ENCODE data around the gene TMEM208. TPM values are rescaled to one million over a fixed set of nuclear protein-coding genes. Genes with fewer than 3 reads are reported as not detected.

Gene TMEM208
- total RNA-seq, 4 donors from 2014 or later, result 23.9 to 40.3 (median 33.3) TPM

DNA sequence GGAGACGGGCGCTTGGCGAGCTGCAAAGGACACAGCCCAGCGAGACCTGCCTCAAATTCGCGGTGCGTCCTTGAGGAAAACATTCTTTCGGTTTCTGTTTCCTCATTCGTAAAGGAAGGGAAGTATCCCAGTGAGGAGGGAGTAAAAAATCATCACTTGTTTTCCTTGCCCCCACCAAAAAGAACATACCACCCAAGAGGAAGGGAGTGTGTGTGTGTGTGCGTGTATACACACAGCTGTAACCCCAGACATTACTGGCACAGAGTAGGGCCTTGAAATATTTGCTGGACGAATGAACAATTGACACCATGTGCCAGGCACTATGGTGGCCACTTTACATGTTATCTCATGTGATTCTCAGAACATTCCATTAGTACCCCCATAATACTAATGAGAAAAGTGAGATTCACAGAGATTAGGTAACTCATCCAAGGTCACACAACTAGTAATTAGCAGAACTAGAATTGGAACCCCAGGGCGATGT, 41.2 kb upstream of the TMEM208 start:
- no peaks in the 10 kb centered on the region for H3K36me3 ChIP-seq
- peaks cover 6 to 45% (median 15%) of the 10 kb centered on the region in 4 donors for H3K4me1 ChIP-seq
- TF ChIP-seq POLR2A (IDR thresholded peaks at IDR 0.05), result no peak
- TF ChIP-seq, protein P1, sequence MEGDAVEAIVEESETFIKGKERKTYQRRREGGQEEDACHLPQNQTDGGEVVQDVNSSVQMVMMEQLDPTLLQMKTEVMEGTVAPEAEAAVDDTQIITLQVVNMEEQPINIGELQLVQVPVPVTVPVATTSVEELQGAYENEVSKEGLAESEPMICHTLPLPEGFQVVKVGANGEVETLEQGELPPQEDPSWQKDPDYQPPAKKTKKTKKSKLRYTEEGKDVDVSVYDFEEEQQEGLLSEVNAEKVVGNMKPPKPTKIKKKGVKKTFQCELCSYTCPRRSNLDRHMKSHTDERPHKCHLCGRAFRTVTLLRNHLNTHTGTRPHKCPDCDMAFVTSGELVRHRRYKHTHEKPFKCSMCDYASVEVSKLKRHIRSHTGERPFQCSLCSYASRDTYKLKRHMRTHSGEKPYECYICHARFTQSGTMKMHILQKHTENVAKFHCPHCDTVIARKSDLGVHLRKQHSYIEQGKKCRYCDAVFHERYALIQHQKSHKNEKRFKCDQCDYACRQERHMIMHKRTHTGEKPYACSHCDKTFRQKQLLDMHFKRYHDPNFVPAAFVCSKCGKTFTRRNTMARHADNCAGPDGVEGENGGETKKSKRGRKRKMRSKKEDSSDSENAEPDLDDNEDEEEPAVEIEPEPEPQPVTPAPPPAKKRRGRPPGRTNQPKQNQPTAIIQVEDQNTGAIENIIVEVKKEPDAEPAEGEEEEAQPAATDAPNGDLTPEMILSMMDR (IDR thresholded peaks at IDR 0.05), result no peak
- no peaks in the 10 kb centered on the region for H3K27me3 ChIP-seq
- H3K9me3 ChIP-seq, result no peaks in the 10 kb centered on the region
- DNase-seq, result no peak
- H3K27ac ChIP-seq, result peak overlapping the region in 1 of 4 donors; percentile 38
- H3K4me3 ChIP-seq, result peak overlapping the region in 2 of 4 donors; percentile 58 to 72

DNA sequence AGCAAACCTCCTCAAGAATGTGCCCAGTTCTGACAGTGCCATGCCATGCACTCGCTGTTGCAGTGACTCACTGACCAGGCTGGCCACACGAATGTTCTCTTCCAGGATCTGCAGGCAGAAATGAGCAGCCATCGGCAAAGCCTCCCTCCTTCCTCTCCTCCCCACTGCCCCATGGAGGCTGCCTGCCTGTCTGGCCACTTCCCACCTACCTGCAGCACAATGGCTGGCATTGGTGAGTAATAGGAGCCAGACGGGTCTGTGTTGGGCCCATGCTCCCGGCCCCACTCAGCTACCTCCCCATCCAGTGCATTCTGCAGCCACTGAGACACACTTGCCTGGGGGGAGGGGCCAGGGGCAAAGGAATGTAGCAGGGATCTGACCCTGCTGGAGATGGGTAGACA, 40.4 kb upstream of the TMEM208 start:
- peaks cover 6 to 45% (median 15%) of the 10 kb centered on the region in 4 donors for H3K4me1 ChIP-seq

DNA sequence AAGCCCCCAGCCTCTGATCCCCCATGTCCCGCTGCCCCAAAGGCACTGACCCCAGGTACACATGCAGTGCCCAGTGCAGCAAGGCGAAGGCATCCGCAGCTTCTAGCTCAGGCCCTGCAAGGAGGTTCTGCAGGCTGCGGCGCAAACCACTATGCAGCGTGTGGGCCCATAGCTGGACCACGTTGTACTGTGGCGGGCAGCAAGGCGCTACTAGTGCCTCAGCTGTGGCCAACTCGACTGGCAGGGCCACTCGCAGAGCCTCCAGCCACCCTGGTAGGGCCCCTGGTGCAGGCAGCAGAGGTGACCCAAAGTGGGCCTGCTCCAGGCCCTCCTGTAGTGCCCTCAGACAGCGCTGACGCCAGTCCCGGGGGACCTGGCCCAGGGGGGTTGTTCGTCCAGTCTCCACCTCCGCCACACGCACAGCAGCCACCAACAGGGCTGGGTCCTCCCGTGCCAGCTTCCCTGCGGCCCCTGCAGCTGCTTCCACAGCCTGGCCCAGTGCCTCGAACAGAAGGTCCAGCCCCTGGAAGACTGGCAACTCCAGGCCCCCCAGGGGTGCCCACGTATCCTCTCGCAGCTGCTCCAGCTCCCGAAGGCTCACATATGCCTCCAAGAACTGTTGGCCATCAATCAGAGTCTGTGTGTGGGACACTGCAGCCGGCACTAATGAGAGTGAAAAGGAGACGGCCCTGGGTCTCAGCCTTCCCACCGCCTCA, 39.6 kb upstream of the TMEM208 start:
- no peak for DNase-seq
- H3K27ac ChIP-seq, result no peak overlapping the region
- TF ChIP-seq POLR2A (IDR thresholded peaks at IDR 0.05), result no peak
- TF ChIP-seq, protein P1 (IDR thresholded peaks at IDR 0.05), result no peak
- H3K27me3 ChIP-seq, result no peaks in the 10 kb centered on the region
- no peaks in the 10 kb centered on the region for H3K9me3 ChIP-seq
- peaks cover 6 to 40% (median 15%) of the 10 kb centered on the region in 4 donors for H3K4me1 ChIP-seq
- no peaks in the 10 kb centered on the region for H3K36me3 ChIP-seq
- no peak overlapping the region for H3K4me3 ChIP-seq

More for the DNA sequence above, 40.4 kb upstream of the TMEM208 start:
- H3K9me3 ChIP-seq, result no peaks in the 10 kb centered on the region
- H3K36me3 ChIP-seq, result no peaks in the 10 kb centered on the region
- TF ChIP-seq, protein P1 (IDR thresholded peaks at IDR 0.05), result no peak
- no peak for TF ChIP-seq POLR2A (IDR thresholded peaks at IDR 0.05)
- no peak overlapping the region for H3K27ac ChIP-seq
- H3K27me3 ChIP-seq, result no peaks in the 10 kb centered on the region
- DNase-seq, result no peak
- H3K4me3 ChIP-seq, result no peak overlapping the region

DNA sequence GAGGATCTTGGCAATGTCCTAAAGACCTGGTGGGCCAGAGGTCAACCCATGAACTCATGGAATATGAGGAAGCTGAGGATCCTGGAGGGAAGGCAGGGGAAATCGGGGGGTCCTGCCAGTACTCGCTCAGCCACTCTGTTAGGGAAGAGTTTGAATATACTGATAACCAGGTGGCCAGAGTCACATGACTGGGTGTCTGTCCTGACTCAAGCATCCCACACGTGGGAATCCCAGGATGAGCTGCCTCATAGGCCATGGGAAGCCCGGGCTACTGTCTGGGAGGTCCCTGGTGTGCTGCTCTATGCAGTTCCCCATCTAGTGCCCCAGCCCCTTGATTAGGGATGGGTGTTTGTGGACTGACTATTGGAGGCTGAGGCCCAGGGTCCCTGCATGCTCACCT, 38.6 kb upstream of the TMEM208 start:
- no peaks in the 10 kb centered on the region for H3K36me3 ChIP-seq
- no peak overlapping the region for H3K27ac ChIP-seq
- H3K27me3 ChIP-seq, result no peaks in the 10 kb centered on the region
- no peaks in the 10 kb centered on the region for H3K9me3 ChIP-seq
- no peak overlapping the region for H3K4me3 ChIP-seq
- H3K4me1 ChIP-seq, result peaks cover 3 to 39% (median 23%) of the 10 kb centered on the region in 4 donors
- TF ChIP-seq, protein P1 (IDR thresholded peaks at IDR 0.05), result no peak
- no peak for DNase-seq

DNA sequence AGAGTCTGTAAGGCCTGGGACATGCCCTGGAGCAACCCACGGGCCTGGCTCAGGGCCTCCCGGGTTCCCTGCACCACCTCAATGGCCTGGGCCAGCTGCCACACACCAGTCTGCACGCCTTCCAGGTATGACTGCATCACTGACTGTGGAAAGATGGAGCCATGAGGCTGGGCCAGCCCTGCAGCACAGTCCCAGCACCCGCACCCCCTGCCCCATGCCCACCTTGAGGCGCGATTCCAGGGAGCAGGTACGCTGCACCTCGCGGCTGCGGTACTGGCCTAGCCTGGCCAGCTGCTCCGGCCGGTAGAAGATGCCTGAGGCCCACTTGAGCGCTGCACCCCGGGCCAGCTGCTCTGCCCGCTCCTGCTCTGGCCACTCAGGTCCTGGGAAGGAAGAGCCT, 38.1 kb upstream of the TMEM208 start:
- H3K27me3 ChIP-seq, result no peaks in the 10 kb centered on the region
- H3K27ac ChIP-seq, result no peak overlapping the region
- DNase-seq, result no peak
- TF ChIP-seq, protein P1 (IDR thresholded peaks at IDR 0.05), result no peak
- no peak for TF ChIP-seq POLR2A (IDR thresholded peaks at IDR 0.05)
- H3K9me3 ChIP-seq, result no peaks in the 10 kb centered on the region
- H3K4me3 ChIP-seq, result no peak overlapping the region
- peaks cover 3 to 43% (median 28%) of the 10 kb centered on the region in 4 donors for H3K4me1 ChIP-seq
- no peaks in the 10 kb centered on the region for H3K36me3 ChIP-seq

All from Peyer's patch (tissue), 4 donors.